ENCODE measurements around the gene PEX19. TPM values are rescaled to one million over a fixed set of nuclear protein-coding genes. Genes with fewer than 3 reads are reported as not detected.

PEX19 gene
- total RNA-seq, 4 donors from 2014 or later: 43.6 to 54.2 (median 46.1) TPM

DNA sequence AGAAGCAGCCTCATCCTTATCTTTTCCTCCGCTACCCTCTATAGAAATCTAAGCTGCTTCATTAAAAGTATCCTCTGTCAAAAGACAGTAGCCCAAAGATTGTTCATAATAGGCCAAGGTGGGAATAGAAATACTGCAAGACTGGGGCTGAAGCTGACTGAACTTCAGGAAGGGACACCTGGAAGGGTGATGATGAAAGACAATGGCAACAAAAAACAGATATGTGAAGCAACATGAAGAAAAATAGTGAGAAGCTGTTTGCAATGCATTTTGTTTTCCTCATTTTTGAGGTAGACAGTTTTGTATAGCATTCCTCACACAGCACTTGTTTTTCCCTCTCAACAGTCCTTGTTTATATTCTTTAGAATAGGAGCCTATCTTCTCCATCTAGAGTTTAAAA, 39.5 kb downstream of the PEX19 start:
- Histone ChIP-seq H3K27ac (replicated peaks in 1 of 4) (no peak overlapping the region), H3K4me3 (no peak overlapping the region), H3K9me3 (no peaks in the 10 kb centered on the region), H3K36me3 (peaks cover 0 to 35% (median 16%) of the 10 kb centered on the region in 4 donors), H3K27me3 (no peaks in the 10 kb centered on the region), H3K4me1 (peaks cover 29 to 61% (median 54%) of the 10 kb centered on the region in 4 donors)
- WGBS: 93% methylated on average over 1 of the region's 1 CpG
- TF ChIP-seq EP300 (IDR thresholded peaks at IDR 0.05) (no peak), POLR2A (IDR thresholded peaks at IDR 0.05; ENCODE audit: low read depth) (no peak)
- no peak for DNase-seq (ENCODE audit: extremely low spot score)
- intact Hi-C loops (cut with DNase I): loop anchor here (5.0 kb wide), 1 partner anchor 38 kb away; the partner anchor contains the start of gene PEA15

DNA sequence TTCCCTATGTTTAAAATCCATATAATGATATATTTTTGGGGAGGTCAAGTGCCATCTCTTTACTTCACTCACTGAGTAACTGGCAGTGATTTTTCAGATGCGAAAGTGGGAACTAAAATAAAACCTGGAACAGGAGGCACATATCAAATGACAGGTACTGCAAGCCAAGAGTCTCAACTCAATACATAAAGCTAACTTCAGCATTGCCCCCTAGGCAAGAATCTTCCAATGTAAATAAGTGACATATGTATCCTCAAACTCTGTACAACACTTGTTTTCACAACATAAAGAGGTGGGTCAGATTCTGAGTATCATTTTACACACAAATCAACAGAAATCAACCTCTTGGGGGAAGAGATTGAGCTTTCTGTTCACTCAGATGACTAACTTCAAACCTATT, 40.7 kb downstream of the PEX19 start:
- no peaks in the 10 kb centered on the region for H3K9me3 ChIP-seq
- H3K36me3 ChIP-seq: peaks cover 8 to 47% (median 27%) of the 10 kb centered on the region in 4 donors
- H3K4me1 ChIP-seq: peaks cover 29 to 52% (median 46%) of the 10 kb centered on the region in 4 donors
- intact Hi-C loops (cut with DNase I): no loop called here
- no peak overlapping the region for H3K27ac ChIP-seq (replicated peaks in 1 of 4)
- WGBS: 50% methylated on average over 1 of the region's 1 CpG
- TF ChIP-seq, protein P1, sequence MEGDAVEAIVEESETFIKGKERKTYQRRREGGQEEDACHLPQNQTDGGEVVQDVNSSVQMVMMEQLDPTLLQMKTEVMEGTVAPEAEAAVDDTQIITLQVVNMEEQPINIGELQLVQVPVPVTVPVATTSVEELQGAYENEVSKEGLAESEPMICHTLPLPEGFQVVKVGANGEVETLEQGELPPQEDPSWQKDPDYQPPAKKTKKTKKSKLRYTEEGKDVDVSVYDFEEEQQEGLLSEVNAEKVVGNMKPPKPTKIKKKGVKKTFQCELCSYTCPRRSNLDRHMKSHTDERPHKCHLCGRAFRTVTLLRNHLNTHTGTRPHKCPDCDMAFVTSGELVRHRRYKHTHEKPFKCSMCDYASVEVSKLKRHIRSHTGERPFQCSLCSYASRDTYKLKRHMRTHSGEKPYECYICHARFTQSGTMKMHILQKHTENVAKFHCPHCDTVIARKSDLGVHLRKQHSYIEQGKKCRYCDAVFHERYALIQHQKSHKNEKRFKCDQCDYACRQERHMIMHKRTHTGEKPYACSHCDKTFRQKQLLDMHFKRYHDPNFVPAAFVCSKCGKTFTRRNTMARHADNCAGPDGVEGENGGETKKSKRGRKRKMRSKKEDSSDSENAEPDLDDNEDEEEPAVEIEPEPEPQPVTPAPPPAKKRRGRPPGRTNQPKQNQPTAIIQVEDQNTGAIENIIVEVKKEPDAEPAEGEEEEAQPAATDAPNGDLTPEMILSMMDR (IDR thresholded peaks at IDR 0.05): no peak
- TF ChIP-seq POLR2AphosphoS5 (IDR thresholded peaks at IDR 0.05): no peak
- no peak for TF ChIP-seq EP300 (IDR thresholded peaks at IDR 0.05)
- TF ChIP-seq POLR2A (IDR thresholded peaks at IDR 0.05; ENCODE audit: low read depth): no peak
- no peaks in the 10 kb centered on the region for H3K27me3 ChIP-seq
- no peak for DNase-seq (ENCODE audit: extremely low spot score)
- no peak overlapping the region for H3K4me3 ChIP-seq

DNA sequence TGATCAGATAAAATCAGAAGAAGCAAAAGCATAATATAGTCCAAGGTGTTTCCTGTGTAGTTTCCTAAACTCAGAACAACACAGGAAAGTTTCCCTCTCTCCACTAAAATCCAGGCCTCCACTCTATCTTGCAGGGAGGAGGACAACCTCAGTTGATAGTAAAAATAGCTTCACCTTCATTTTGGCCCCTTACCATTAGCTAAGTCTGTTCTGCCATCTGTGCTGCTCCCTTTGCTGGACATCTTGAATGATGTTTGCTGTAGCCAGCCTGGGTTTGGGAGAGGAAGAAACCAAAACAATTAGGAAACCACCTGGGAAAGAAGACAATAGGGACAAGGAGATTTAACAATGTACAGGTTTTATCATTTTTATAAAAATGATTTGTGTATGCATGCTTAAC, 41.2 kb downstream of the PEX19 start:
- DNase-seq (ENCODE audit: extremely low spot score): no peak
- Histone ChIP-seq H3K4me3 (no peak overlapping the region), H3K27ac (replicated peaks in 1 of 4) (no peak overlapping the region), H3K9me3 (no peaks in the 10 kb centered on the region), H3K27me3 (no peaks in the 10 kb centered on the region), H3K36me3 (peaks cover 8 to 51% (median 31%) of the 10 kb centered on the region in 4 donors), H3K4me1 (peaks cover 29 to 52% (median 44%) of the 10 kb centered on the region in 4 donors)
- intact Hi-C loops (cut with DNase I): no loop called here
- TF ChIP-seq EP300 (IDR thresholded peaks at IDR 0.05) (no peak), POLR2AphosphoS5 (IDR thresholded peaks at IDR 0.05) (no peak), POLR2A (IDR thresholded peaks at IDR 0.05; ENCODE audit: low read depth) (no peak)
- TF ChIP-seq, protein P1 (IDR thresholded peaks at IDR 0.05): no peak

DNA sequence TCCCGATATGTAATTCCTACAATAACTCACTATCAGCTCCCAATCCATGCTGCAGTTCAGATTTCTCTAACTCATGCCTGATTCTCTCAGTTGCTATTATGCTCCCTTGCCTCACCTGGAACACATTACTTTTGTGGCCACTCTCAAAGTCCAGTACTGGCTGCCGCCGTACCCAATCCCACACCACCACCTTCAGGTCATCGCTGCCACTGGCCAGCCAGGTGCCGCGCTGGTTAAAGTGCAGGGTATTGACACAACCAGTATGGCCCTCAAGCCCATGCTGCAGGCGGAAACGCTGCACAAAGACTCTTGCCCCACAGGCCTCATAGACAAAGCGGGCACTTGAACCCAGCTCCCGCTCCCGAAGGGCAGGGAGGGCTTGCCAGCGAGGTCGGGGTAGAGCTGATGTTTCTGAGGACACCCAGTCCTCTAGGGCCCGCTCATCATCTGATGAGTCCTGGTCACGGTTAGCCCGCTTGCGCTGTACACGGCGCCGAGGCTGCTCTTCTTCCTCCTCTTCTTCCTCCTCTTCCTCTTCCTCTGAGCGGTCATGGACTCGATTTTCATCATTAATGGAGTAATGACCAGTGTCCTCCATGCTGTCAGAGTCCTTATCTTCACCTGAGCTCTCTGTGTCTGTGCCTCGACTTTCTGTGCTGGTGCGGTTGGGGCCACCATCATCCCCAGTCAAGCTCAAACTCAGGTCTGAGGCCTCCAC, 45.2 kb downstream of the PEX19 start:
- 96% methylated on average over 19 of the region's 24 CpGs for WGBS
- Histone ChIP-seq H3K9me3 (no peaks in the 10 kb centered on the region), H3K27me3 (no peaks in the 10 kb centered on the region), H3K4me3 (no peak overlapping the region), H3K27ac (replicated peaks in 1 of 4) (no peak overlapping the region), H3K4me1 (peaks cover 17 to 27% (median 19%) of the 10 kb centered on the region in 4 donors), H3K36me3 (peaks cover 45 to 92% (median 66%) of the 10 kb centered on the region in 4 donors)
- DNase-seq (ENCODE audit: extremely low spot score): no peak
- intact Hi-C loops (cut with DNase I): no loop called here
- TF ChIP-seq POLR2A (IDR thresholded peaks at IDR 0.05; ENCODE audit: low read depth) (no peak), POLR2AphosphoS5 (IDR thresholded peaks at IDR 0.05) (no peak), EP300 (IDR thresholded peaks at IDR 0.05) (no peak)
- TF ChIP-seq, protein P1 (IDR thresholded peaks at IDR 0.05): no peak

DNA sequence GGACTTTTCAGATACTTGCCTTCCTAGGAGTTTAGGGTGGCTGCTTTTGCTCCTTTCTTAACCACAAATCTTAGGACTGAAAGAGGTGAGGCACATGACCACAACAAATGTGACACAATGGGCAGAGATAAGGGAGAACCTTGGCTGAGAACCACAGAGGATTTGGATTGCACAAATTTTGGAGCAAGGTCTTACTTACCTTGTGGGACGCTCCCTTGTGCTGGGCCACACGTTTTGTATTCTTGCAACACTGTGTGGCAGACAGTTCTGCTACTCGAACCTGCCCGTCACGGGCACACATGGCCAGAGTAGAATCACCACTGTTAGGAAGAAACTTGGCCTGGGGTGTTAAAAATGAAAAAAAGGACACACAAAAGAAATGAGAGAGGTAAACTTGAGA, 46.5 kb downstream of the PEX19 start:
- Histone ChIP-seq H3K27me3 (no peaks in the 10 kb centered on the region), H3K9me3 (no peaks in the 10 kb centered on the region), H3K27ac (replicated peaks in 1 of 4) (no peak overlapping the region), H3K4me3 (no peak overlapping the region), H3K36me3 (peaks cover 45 to 99% (median 72%) of the 10 kb centered on the region in 4 donors), H3K4me1 (peaks cover 6 to 25% (median 9%) of the 10 kb centered on the region in 4 donors)
- intact Hi-C loops (cut with DNase I): no loop called here
- DNase-seq (ENCODE audit: extremely low spot score): no peak
- no peak for TF ChIP-seq EP300 (IDR thresholded peaks at IDR 0.05)
- no peak for TF ChIP-seq POLR2AphosphoS5 (IDR thresholded peaks at IDR 0.05)
- TF ChIP-seq, protein P1 (IDR thresholded peaks at IDR 0.05): no peak
- TF ChIP-seq POLR2A (IDR thresholded peaks at IDR 0.05; ENCODE audit: low read depth): no peak
- 85% methylated on average over 5 of the region's 5 CpGs for WGBS

Measured in esophagus muscularis mucosa (tissue), 4 donors.